Fibroblast of the aortic adventitia (primary cell): ENCODE data around the gene HCFC1R1. TPM values are rescaled to one million over a fixed set of nuclear protein-coding genes. Genes with fewer than 3 reads are reported as not detected.

ENCODE experiments used
- DNase-seq: peaks from one replicate; pipeline ENCODE4 v3.0.0-alpha.2; 2010; ENCODE audit warnings: low read depth
- H3K4me3 ChIP-seq: 2 replicates; pipeline ENCODE4 v1.5.1; 2011; ENCODE audit warnings: low read depth, mild to moderate bottlenecking, control low read depth, low read length, moderate library complexity
- CTCF ChIP-seq: IDR thresholded peaks from 2 replicates; pipeline ENCODE4 v1.5.1; 2011; ENCODE audit warnings: mild to moderate bottlenecking, low read length, control low read depth, inconsistent platforms; ENCODE audit not compliant: insufficient read depth
- total RNA-seq: library from RNA; depleted of rRNA; stranded (reverse); fragments of >200 nt; gene quantifications from 2 replicates; pipeline ENCODE4 v1.2.3, GENCODE V29; 2012; ENCODE audit warnings: low replicate concordance

Gene HCFC1R1
- total RNA-seq, 1 donor, result 45.6 TPM

GRCh38 chr16:3025032-3026002 is 1.6 kb upstream of the HCFC1R1 start:
- H3K4me3 ChIP-seq, result no peak overlapping the region
- DNase-seq, result no peak
- TF ChIP-seq CTCF, result no peak

DNA sequence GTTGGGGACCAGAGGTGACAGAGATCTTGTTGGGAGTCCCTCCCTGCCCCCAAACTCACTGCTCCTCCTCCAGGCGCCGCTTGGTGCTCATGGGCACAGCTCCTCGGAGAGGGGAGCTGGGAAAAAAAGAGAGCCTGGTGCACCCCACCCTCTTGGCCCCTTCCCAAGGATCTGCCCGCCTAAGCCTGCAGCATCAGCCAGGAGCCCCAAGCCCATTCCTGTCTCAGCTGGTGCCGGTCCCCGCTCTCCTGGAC is 400 bp downstream of the HCFC1R1 start:
- DNase-seq, result peak; percentile 76
- no peak for TF ChIP-seq CTCF
- H3K4me3 ChIP-seq, result peak overlapping the region; percentile 82

- TF ChIP-seq CTCF, result no peak
- peak; percentile 74 for DNase-seq
- peak overlapping the region; percentile 82 for H3K4me3 ChIP-seq
Measured at GRCh38 chr16:3022684-3023414, 893 bp downstream of the HCFC1R1 start.

- H3K4me3 ChIP-seq, result peak overlapping the region; percentile 92
- DNase-seq, result peak; percentile 96
- TF ChIP-seq CTCF, result no peak
Measured at GRCh38 chr16:3022208-3022683, 1.5 kb downstream of the HCFC1R1 start.

DNA sequence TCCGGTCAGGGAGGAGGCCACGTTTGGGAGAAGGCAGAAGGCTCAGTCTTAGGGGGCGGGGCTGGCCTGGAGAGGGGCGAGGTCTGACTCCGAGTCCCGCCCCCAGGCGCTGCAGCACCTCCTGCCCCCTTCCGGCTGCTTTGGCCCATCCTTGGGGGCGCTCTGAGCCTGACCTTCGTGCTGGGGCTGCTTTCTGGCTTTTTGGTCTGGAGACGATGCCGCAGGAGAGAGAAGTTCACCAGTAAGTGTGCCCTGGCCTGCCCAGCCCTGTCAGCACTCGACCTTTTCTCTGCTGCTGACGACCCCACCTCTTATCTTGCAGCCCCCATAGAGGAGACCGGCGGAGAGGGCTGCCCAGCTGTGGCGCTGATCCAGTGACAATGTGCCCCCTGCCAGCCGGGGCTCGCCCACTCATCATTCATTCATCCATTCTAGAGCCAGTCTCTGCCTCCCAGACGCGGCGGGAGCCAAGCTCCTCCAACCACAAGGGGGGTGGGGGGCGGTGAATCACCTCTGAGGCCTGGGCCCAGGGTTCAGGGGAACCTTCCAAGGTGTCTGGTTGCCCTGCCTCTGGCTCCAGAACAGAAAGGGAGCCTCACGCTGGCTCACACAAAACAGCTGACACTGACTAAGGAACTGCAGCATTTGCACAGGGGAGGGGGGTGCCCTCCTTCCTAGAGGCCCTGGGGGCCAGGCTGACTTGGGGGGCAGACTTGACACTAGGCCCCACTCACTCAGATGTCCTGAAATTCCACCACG is 2.1 kb downstream of the HCFC1R1 start:
- H3K4me3 ChIP-seq, result peak overlapping the region; percentile 92
- peak; percentile 44 for TF ChIP-seq CTCF
- peak; percentile 92 for DNase-seq

DNA sequence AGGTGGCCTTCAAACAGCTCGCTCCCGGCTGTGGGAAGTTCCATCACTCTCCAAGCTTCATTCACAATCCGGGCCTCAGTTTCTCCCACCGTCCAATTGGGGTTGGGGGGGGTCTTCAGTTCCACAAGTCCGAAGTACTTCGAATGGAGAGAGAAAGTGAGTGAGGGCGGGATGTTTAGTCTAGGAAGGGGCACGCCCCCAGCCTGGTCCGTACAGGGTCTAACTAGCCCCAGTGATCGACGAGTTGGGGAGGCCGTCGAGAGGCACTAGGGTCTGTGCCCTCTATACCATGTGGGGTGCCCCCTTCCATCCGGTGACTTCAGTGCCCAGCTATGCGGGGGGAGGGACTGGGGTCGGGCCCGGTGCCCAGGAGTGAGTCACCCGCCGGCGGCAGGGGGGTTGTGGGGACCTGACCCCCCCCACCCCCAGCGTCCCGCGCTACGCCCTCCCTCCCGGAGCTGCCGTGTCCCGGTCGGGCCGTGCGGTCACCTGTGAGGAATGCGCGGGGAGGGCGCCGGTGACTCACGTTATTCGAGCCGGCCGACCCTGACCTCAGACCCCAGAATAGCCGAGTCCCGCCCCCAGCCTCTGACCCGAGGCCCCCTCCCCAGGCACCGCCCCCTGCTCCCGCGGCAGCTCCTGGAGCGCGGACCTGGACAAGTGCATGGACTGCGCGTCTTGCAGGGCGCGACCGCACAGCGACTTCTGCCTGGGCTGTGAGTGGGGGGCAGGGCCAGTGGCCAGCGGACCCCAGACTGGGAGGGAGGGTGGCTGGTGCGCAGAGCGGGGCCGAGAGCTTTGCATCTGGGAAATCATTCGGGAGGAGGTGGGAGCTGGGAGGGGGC is 2.9 kb downstream of the HCFC1R1 start:
- peak; percentile 81 for DNase-seq
- peak overlapping the region; percentile 92 for H3K4me3 ChIP-seq
- no peak for TF ChIP-seq CTCF
